ENCODE data around the gene MED13L.

DNA sequence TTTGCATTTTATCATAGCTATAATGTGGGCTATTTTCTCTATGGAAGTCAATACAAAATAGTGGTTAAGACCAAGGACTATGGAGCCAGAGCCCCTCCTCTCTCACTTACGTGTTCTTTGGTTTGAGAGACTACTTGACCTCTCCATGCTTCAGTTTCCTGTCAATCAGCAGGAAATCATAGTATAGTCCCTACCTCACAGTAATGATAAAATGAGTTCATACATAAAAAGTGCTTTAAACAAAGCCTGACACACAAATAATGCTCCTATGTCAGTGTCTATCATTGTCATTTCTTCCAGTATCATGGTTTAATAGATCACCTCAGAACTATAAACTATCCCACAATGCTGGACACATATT is 90.4 kb downstream of the MED13L start:
- TF ChIP-seq, protein P1, sequence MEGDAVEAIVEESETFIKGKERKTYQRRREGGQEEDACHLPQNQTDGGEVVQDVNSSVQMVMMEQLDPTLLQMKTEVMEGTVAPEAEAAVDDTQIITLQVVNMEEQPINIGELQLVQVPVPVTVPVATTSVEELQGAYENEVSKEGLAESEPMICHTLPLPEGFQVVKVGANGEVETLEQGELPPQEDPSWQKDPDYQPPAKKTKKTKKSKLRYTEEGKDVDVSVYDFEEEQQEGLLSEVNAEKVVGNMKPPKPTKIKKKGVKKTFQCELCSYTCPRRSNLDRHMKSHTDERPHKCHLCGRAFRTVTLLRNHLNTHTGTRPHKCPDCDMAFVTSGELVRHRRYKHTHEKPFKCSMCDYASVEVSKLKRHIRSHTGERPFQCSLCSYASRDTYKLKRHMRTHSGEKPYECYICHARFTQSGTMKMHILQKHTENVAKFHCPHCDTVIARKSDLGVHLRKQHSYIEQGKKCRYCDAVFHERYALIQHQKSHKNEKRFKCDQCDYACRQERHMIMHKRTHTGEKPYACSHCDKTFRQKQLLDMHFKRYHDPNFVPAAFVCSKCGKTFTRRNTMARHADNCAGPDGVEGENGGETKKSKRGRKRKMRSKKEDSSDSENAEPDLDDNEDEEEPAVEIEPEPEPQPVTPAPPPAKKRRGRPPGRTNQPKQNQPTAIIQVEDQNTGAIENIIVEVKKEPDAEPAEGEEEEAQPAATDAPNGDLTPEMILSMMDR (IDR thresholded peaks at IDR 0.05; ENCODE audit: extremely low read depth in 1 of 2, insufficient read depth in 1 of 2, low read depth in 1 of 2, low read length in 2 of 2) = no peak
- TF ChIP-seq EZH2 (IDR thresholded peaks at IDR 0.05; ENCODE audit: borderline replicate concordance, low read depth, low read length, severe bottlenecking) = no peak
- no peak for TF ChIP-seq POLR2A (IDR thresholded peaks at IDR 0.05; ENCODE audit: low read depth, low read length)
